ENCODE measurements around the gene DEAF1. TPM values are rescaled to one million over a fixed set of nuclear protein-coding genes. Genes with fewer than 3 reads are reported as not detected.

DEAF1 gene
- total and polyA plus RNA-seq, 2 of the 13 experiments (the other 11 are each of a cell fraction or from before 2014, with no cell fraction given) = 22.3 to 29.6 TPM

DNA sequence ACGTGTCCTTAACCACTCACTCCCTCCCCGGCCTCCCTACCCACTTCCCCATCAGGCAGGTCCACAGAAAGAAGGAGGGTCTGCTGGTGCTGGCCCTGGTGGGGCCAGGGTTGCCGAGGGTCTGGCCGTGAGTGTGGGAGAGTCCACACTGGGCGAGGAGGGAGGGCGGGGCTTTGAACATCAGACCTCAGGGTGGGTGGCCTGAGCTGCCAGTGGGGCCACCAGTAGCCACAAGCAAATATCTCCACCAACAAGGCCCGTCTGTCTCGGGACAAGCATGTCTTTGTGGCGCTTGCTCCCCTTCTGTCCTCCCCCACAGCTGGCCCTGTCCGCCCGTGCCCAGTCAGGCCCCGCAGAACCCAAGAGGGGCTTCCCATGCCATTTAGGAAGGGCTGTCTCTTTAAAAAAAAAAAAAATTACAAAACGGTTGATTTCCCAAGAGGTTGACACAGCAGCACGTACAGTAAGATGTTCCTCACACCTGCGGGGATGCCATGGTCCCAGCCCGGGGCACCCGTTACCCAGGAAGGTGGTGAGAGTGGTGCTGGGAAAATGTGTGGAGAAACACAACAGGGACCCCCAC, 34.6 kb upstream of the DEAF1 start (continued):
- TF ChIP-seq, protein P1, sequence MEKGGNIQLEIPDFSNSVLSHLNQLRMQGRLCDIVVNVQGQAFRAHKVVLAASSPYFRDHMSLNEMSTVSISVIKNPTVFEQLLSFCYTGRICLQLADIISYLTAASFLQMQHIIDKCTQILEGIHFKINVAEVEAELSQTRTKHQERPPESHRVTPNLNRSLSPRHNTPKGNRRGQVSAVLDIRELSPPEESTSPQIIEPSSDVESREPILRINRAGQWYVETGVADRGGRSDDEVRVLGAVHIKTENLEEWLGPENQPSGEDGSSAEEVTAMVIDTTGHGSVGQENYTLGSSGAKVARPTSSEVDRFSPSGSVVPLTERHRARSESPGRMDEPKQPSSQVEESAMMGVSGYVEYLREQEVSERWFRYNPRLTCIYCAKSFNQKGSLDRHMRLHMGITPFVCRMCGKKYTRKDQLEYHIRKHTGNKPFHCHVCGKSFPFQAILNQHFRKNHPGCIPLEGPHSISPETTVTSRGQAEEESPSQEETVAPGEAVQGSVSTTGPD (CRISPR knock-in tag; IDR thresholded peaks at IDR 0.05) = no peak
- TF ChIP-seq NONO (IDR thresholded peaks at IDR 0.05) (no peak), NONO (CRISPR knock-in tag; conservative IDR thresholded peaks at IDR 0.05) (peak; percentile 23; the same call in 1 of the 2 replicates), KDM1A (CRISPR knock-in tag; IDR thresholded peaks at IDR 0.05) (no peak), CAMTA2 (CRISPR knock-in tag; IDR thresholded peaks at IDR 0.05; ENCODE audit: borderline replicate concordance) (no peak), NFRKB (IDR thresholded peaks at IDR 0.05) (no peak), REXO4 (CRISPR knock-in tag; IDR thresholded peaks at IDR 0.05; ENCODE audit: borderline replicate concordance) (no peak), ZNF121 (CRISPR knock-in tag; IDR thresholded peaks at IDR 0.05) (no peak), GABPA (IDR thresholded peaks at IDR 0.05; ENCODE audit: low read depth, low read length) (no peak), GABPA (CRISPR knock-in tag; IDR thresholded peaks at IDR 0.05; ENCODE audit: low read depth) (no peak), ZNF207 (IDR thresholded peaks at IDR 0.05; ENCODE audit: borderline replicate concordance) (no peak), ZNF274 (CRISPR knock-in tag; IDR thresholded peaks at IDR 0.05) (no peak), ZFYVE20 (CRISPR knock-in tag; IDR thresholded peaks at IDR 0.05; ENCODE audit: borderline replicate concordance, low read depth) (no peak), ZNF839 (CRISPR knock-in tag; IDR thresholded peaks at IDR 0.05; ENCODE audit: borderline replicate concordance) (no peak), GTF2F1 (IDR thresholded peaks at IDR 0.05; ENCODE audit: low read length) (no peak), ZNF850 (CRISPR knock-in tag; conservative IDR thresholded peaks at IDR 0.05) (no peak), HHEX (CRISPR knock-in tag; IDR thresholded peaks at IDR 0.05) (no peak), POLR2AphosphoS2 (IDR thresholded peaks at IDR 0.05; ENCODE audit: low read depth, low read length) (no peak), SMAD9 (CRISPR knock-in tag; IDR thresholded peaks at IDR 0.05) (no peak)
- TF ChIP-seq, protein P2, sequence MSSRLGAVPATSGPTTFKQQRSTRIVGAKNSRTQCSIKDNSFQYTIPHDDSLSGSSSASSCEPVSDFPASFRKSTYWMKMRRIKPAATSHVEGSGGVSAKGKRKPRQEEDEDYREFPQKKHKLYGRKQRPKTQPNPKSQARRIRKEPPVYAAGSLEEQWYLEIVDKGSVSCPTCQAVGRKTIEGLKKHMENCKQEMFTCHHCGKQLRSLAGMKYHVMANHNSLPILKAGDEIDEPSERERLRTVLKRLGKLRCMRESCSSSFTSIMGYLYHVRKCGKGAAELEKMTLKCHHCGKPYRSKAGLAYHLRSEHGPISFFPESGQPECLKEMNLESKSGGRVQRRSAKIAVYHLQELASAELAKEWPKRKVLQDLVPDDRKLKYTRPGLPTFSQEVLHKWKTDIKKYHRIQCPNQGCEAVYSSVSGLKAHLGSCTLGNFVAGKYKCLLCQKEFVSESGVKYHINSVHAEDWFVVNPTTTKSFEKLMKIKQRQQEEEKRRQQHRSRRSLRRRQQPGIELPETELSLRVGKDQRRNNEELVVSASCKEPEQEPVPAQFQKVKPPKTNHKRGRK (CRISPR knock-in tag; IDR thresholded peaks at IDR 0.05) = no peak
- TF ChIP-seq, protein P3, sequence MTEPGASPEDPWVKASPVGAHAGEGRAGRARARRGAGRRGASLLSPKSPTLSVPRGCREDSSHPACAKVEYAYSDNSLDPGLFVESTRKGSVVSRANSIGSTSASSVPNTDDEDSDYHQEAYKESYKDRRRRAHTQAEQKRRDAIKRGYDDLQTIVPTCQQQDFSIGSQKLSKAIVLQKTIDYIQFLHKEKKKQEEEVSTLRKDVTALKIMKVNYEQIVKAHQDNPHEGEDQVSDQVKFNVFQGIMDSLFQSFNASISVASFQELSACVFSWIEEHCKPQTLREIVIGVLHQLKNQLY (CRISPR knock-in tag; IDR thresholded peaks at IDR 0.05) = no peak
- TF ChIP-seq, protein P4, sequence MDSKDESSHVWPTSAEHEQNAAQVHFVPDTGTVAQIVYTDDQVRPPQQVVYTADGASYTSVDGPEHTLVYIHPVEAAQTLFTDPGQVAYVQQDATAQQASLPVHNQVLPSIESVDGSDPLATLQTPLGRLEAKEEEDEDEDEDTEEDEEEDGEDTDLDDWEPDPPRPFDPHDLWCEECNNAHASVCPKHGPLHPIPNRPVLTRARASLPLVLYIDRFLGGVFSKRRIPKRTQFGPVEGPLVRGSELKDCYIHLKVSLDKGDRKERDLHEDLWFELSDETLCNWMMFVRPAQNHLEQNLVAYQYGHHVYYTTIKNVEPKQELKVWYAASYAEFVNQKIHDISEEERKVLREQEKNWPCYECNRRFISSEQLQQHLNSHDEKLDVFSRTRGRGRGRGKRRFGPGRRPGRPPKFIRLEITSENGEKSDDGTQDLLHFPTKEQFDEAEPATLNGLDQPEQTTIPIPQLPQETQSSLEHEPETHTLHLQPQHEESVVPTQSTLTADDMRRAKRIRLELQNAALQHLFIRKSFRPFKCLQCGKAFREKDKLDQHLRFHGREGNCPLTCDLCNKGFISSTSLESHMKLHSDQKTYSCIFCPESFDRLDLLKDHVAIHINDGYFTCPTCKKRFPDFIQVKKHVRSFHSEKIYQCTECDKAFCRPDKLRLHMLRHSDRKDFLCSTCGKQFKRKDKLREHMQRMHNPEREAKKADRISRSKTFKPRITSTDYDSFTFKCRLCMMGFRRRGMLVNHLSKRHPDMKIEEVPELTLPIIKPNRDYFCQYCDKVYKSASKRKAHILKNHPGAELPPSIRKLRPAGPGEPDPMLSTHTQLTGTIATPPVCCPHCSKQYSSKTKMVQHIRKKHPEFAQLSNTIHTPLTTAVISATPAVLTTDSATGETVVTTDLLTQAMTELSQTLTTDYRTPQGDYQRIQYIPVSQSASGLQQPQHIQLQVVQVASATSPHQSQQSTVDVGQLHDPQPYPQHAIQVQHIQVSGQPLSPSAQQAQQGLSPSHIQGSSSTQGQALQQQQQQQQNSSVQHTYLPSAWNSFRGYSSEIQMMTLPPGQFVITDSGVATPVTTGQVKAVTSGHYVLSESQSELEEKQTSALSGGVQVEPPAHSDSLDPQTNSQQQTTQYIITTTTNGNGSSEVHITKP (CRISPR knock-in tag; IDR thresholded peaks at IDR 0.05; ENCODE audit: low read depth) = peak; percentile 87
- TF ChIP-seq, protein P5, sequence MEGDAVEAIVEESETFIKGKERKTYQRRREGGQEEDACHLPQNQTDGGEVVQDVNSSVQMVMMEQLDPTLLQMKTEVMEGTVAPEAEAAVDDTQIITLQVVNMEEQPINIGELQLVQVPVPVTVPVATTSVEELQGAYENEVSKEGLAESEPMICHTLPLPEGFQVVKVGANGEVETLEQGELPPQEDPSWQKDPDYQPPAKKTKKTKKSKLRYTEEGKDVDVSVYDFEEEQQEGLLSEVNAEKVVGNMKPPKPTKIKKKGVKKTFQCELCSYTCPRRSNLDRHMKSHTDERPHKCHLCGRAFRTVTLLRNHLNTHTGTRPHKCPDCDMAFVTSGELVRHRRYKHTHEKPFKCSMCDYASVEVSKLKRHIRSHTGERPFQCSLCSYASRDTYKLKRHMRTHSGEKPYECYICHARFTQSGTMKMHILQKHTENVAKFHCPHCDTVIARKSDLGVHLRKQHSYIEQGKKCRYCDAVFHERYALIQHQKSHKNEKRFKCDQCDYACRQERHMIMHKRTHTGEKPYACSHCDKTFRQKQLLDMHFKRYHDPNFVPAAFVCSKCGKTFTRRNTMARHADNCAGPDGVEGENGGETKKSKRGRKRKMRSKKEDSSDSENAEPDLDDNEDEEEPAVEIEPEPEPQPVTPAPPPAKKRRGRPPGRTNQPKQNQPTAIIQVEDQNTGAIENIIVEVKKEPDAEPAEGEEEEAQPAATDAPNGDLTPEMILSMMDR (CRISPR knock-in tag; IDR thresholded peaks at IDR 0.05) = no peak
